Measurements from ENCODE around the gene TMEM179. TPM values are rescaled to one million over a fixed set of nuclear protein-coding genes. Genes with fewer than 3 reads are reported as not detected.

TMEM179 gene
- total RNA-seq, 1 donor from 2014 or later, result not detected

DNA sequence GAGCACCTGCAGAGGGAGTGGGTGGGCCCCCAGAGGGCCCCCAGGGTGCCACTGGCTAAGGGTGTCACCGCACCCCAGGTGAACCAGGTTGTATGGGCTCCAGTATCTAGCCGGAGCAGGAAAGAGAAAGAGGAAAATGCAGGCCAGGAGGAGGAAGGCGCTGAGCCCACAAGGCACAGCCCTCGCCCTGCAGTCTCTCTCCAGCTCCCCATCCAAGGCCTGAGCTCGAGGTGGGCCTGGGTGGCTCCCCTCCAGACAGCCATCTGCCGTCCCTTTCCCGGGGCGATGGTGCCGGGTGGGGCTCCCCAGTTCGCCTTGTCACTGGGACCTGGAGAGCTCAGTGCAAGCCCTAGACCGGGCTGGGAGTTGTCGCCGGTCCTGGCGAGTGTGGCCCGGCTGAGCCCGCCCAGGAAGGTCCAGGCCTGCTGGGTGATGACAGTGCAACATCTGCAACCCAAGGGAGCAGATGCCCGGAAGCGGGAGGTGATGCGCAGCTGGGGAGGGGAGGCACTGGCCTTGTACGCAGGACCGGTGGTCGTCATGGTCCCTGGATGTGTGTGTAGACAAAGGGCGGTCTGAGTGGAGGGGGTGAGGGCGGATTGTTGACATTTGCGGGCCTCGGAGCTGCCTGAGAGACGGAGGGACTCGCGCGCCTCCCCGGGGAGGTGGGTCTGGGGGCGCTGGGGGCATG lies 716 bp downstream of the TMEM179 start:
- TF ChIP-seq, protein P1, sequence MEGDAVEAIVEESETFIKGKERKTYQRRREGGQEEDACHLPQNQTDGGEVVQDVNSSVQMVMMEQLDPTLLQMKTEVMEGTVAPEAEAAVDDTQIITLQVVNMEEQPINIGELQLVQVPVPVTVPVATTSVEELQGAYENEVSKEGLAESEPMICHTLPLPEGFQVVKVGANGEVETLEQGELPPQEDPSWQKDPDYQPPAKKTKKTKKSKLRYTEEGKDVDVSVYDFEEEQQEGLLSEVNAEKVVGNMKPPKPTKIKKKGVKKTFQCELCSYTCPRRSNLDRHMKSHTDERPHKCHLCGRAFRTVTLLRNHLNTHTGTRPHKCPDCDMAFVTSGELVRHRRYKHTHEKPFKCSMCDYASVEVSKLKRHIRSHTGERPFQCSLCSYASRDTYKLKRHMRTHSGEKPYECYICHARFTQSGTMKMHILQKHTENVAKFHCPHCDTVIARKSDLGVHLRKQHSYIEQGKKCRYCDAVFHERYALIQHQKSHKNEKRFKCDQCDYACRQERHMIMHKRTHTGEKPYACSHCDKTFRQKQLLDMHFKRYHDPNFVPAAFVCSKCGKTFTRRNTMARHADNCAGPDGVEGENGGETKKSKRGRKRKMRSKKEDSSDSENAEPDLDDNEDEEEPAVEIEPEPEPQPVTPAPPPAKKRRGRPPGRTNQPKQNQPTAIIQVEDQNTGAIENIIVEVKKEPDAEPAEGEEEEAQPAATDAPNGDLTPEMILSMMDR (IDR thresholded peaks at IDR 0.05), result no peak
- ATAC-seq (no peak), DNase-seq (no peak)
- H3K4me1 ChIP-seq, result no peaks in the 10 kb centered on the region
- H3K9me3 ChIP-seq, result no peaks in the 10 kb centered on the region
- no peak overlapping the region for H3K4me3 ChIP-seq
- H3K36me3 ChIP-seq, result no peaks in the 10 kb centered on the region
- H3K27me3 ChIP-seq, result peaks cover 55% of the 10 kb centered on the region
- intact Hi-C loops (cut with DNase I), result no loop called here
- H3K27ac ChIP-seq, result no peak overlapping the region

DNA sequence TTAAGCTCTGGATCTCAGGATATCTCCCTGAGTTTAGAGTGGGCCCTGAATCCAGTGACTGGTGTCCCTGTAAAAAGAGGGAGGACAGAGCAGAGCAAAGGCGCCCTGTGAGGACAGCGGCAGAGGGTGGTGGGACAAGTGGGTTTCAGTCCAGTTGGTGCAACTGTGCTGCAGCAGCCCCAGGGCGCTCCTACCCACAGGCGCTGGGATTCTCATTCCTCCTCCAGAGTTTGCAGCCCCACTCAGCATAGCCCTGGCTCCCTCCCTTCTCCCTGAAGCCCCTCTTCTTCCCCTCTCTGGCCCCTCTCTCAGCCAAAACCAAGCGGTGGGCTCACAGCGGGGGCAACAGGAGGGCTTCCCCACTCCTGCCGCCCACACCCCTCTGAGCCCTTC lies 1.6 kb downstream of the TMEM179 start:
- Histone ChIP-seq H3K4me1 (no peaks in the 10 kb centered on the region), H3K27me3 (peaks cover 55% of the 10 kb centered on the region), H3K36me3 (no peaks in the 10 kb centered on the region), H3K27ac (no peak overlapping the region), H3K9me3 (no peaks in the 10 kb centered on the region), H3K4me3 (no peak overlapping the region)
- ATAC-seq (no peak), DNase-seq (peak; percentile 50)
- TF ChIP-seq, protein P1 (IDR thresholded peaks at IDR 0.05), result no peak
- intact Hi-C loops (cut with DNase I), result no loop called here

DNA sequence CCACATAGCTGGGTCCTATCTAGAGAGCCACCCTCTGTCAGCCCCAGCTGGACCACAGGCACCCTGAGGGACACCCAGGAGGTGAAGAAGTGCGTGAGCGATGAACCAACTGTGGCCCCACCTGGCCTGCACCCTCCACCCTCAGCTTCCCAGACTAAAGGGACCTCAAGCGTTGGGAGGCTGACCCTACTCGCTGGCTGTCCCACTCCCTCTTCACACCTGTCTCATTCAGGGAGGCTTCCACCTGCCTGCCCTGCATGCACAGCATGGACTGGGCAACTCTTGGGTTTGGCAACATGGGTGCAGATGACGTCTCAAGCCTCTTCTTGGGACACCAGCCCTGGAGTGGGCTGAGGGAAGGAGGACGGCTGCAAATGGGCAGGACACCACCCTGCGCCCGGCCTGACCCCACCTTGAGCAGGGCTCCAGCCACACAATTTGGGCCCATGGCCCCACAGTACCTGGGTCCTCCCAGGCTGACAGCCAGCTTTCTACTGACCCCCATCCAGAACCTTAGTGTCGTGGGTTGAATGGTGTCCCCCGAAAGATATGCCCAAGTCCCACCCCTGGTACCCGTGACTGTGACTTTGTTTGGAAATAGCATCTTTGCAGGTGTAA lies 2.1 kb downstream of the TMEM179 start:
- Histone ChIP-seq H3K27me3 (peaks cover 55% of the 10 kb centered on the region), H3K9me3 (no peaks in the 10 kb centered on the region), H3K27ac (no peak overlapping the region), H3K4me1 (no peaks in the 10 kb centered on the region), H3K36me3 (no peaks in the 10 kb centered on the region), H3K4me3 (no peak overlapping the region)
- DNase-seq (no peak), ATAC-seq (no peak)
- TF ChIP-seq, protein P1 (IDR thresholded peaks at IDR 0.05), result no peak
- intact Hi-C loops (cut with DNase I), result no loop called here

DNA sequence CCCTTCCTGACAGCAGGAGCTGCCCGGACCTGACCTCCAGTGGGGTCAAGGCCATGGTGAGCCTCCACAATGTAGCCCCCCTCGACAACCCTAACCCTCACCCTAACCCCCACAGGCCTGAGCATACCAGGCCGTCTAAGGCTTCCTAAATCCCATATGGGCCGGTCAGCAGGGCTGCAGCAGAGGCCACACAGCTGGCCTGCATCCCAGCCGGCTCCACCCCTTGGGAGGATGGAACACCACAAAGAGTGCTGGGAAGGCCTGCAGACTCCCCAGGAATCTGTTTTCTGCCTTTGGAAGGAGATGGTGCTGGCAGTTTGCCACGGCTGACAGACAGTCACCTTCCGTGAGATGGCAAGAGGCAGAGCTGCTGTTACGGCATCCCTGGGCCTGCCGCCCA lies 2.8 kb downstream of the TMEM179 start:
- ATAC-seq (no peak), DNase-seq (no peak)
- intact Hi-C loops (cut with DNase I), result no loop called here
- no peaks in the 10 kb centered on the region for H3K9me3 ChIP-seq
- H3K27me3 ChIP-seq, result peaks cover 57% of the 10 kb centered on the region
- H3K4me3 ChIP-seq, result no peak overlapping the region
- no peaks in the 10 kb centered on the region for H3K36me3 ChIP-seq
- TF ChIP-seq, protein P1 (IDR thresholded peaks at IDR 0.05), result no peak
- H3K27ac ChIP-seq, result no peak overlapping the region
- H3K4me1 ChIP-seq, result no peaks in the 10 kb centered on the region

DNA sequence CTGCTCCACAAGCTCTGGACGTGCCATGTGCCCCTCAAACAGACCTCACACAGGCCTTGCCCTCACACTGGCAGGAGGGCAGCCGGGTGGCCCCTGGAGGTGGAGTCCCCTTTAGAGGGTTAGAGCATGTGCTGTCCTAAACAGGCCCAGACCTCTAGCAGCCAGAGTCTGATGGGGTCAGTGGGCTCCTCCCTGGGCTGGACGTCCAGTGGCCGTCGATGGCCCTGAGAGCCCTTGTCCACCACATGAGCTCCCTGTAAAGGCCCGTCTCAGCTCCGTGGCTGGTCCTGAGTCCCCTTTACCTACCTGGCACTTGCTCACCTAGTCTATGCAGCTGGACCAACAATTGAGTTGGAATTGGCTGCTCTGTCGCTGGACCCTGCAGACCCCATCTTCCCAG lies 3.8 kb downstream of the TMEM179 start:
- Histone ChIP-seq H3K4me1 (no peaks in the 10 kb centered on the region), H3K9me3 (no peaks in the 10 kb centered on the region), H3K4me3 (no peak overlapping the region), H3K27ac (no peak overlapping the region), H3K36me3 (no peaks in the 10 kb centered on the region), H3K27me3 (peaks cover 60% of the 10 kb centered on the region)
- intact Hi-C loops (cut with DNase I), result no loop called here
- ATAC-seq (no peak), DNase-seq (no peak)
- TF ChIP-seq, protein P1 (IDR thresholded peaks at IDR 0.05), result no peak

Data from upper lobe of right lung (tissue), 1 donor.